Stimulated activated CD4-positive, alpha-beta T cell treated with anti-CD3 and anti-CD28 coated beads, Interleukin-2, amount 100 ng/mL, for 24 hours (primary cell): ENCODE measurements around the gene CCL4L2.
A peak's percentile ranks its signal among the peaks of the same experiment; 100 is the strongest.
"Not testable (repeated sequence)": the region's sequence is repeated elsewhere in the genome, so short reads cannot be mapped to it uniquely, and the experiment has no call there.

Source experiments
- DNase-seq, 2 donors: peaks; one replicate each; pipeline ENCODE4 v3.0.0-alpha.2; 2020

CCL4L2 gene

DNA sequence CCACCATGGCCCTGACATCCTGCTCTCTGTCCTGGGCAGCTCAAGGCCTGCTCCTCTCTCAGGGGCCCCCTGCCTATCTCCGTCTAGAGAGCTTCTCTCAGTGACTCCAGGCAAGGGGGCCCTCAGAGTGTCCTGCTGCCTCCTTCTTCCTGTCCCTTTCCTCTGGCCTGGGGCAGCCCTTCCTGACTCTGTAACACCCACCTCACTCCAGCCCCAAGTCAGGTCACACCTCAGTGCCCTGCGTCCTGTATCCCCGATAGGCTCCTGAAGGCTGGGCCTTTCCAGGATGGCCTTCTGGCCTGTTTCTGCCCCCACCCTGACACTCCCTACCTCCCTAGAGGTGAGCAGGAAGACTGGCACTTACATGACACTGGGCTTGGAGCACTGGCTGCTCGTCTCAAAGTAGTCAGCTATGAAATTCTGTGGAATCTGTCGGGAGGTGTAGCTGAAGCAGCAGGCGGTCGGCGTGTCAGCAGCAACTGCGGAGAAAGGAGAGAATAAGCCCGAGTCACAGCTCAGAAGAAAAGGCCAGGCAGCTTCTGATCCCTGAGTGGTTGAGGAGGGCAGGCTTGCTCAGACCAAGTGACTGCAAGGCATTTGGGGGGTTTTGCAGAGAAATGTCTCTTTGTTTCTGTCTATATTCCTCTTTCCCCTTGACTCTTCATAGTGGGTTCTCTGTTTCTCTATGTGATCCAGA lies 15.3 kb upstream of the CCL4L2 start:
- peak in 1 of 2 donors; percentile 21 for DNase-seq

DNA sequence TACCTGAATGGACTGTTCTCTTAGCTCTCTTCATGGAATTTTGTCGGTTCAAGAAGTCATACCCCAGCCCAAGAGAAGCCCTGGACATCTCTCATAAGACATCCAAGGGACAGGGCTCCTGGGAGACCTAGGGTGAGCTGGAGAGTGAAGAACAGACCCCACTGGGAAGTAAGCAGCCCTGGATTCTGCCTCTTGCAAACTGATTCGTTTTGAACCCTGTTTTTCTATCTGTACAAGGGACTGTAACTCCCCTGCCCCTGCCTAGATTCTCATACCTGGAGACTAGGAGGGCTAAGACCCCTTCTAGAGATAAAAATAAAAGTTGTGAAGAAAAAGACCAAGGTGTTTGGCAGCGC lies 14.8 kb upstream of the CCL4L2 start:
- no peak for DNase-seq

DNA sequence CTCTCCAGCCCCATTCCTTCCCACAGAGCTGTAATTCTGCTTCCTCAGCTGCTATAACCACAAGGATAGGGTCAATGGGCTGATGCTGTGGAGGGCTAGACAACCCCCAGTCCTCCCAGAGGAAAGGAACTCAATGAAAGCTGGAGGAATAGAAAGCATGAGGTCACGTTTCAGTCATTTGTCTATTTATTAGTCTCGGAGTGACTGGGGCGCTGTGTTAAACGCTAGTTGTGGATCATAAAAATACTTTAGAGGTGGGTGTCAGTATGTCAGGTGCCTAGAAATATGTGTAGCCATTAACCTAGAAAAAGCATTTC lies 13.5 kb upstream of the CCL4L2 start:
- DNase-seq: no peak

DNA sequence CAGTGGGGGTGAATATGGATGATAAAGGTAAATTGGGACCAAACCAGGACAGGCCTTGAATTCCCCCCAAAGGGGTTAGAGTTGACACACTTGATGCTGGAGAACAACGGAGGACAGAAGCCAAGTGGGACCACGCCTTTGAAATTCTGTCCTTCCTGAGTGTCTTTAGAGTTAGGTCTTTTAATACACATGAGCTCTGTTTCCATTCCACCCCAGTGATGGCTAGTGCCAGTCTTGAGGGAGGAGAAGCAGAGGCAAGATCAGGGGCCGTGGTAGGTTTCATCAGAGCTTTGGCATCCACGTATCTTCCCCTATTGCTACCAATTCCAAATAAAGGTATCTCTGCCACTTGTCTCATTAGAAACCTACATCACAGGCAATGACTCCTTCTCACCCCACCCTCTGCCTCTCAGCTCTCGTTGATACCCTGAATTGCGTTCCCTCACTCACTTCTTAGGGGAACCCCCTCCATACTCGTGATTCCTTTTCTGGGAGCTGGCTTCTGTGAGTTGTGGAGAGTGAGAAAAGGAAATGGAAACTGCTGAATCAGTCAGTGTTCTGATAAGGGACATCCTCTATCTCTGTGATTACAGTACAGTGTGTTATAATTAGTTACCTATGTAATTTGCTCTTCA lies 11.9 kb upstream of the CCL4L2 start:
- DNase-seq: no peak

DNA sequence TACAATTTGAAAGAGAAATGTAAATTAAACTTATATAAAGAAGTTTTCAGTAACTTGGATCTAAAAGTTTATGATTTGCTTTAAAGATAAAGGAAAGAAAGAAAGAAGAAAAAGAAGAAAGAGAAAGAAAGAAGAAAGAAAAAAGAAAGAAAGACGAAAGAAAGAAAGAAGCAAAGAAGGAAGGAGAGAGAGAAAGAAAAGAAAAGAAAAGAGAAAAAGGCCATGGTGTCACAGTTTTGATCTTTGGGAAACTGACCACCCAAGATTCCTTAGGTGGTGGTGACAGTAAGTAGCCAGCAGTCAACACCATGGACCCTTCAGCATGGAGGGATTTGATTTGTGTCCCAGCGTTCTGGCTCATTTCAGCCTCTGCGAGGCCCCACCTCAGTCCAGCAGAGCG lies 9.8 kb upstream of the CCL4L2 start:
- DNase-seq: not testable (repeated sequence)

DNA sequence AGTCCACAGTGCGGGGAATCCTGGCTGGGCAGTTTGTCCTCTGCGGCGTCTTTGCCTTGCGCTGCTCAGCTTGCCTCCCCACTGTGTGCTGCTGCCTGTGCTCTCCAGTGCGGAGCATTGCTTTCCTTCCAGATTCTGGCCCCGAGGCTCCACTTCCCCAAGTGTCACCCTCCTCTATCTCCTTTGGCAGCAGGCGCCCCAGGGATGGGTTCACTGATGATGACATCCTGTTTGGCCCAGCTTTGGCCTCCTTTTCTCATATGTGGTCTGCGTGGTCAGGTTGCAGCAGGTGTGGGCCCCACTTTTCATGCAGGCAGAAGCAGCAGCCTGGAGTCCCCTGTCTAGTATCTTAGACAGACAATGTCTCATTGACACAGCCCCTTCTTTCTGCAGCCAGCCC lies 9.4 kb upstream of the CCL4L2 start:
- not testable (repeated sequence) for DNase-seq

DNA sequence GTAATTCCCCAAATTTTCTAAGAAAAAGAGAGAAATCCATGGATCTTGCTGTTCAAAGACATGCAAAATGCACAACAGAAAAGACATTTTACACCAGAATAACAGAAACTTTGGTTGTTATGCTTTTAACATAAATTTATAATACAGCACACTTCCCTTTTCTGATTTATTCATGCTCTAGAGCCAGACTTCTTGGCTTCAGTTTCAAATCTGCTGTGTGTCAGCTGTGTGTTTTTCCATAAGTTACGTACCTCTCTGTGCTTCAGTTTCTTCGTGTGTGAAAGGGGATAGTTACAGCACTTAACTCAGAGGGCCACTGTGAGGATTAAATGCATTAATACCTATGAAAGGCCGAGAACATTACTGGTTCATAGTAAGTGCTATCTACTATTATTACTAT lies 7.5 kb upstream of the CCL4L2 start:
- no peak for DNase-seq

DNA sequence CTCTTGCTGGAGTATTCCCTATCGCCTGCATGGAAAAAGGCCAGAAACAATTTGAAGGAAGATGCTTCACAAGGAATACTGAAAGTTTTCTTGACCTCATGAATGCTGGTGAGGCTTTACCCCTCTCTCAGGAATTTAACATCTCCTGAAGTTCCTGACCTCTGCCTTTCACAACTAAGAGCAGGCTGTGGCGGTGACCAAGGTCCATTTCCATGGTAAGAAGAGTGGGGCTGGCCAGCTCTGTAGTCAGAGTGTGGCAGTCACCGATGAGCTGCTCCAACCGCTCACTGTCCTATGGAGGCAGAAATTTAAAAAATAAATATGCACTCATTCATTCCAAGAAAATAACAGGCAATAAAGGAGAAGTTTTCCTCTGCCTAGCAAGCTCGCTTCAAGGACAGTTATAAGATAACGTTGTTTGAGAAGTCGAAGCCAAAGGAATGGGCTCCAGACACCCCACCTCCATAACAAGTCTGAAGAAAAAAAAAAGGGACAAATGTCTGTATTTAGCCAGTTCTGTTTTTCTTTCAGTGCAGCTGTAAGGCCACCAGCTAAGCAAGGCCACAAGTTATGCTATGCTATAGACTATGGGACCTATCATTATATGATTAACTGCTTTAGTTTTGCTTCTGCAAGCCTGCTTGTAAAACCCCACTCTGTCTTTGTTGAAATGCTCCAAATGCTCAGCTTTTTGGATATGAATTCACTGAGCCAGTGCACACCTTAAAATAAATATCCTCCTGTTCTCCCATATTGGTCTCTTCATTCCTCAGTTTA lies 6.0 kb upstream of the CCL4L2 start:
- DNase-seq: no peak

DNA sequence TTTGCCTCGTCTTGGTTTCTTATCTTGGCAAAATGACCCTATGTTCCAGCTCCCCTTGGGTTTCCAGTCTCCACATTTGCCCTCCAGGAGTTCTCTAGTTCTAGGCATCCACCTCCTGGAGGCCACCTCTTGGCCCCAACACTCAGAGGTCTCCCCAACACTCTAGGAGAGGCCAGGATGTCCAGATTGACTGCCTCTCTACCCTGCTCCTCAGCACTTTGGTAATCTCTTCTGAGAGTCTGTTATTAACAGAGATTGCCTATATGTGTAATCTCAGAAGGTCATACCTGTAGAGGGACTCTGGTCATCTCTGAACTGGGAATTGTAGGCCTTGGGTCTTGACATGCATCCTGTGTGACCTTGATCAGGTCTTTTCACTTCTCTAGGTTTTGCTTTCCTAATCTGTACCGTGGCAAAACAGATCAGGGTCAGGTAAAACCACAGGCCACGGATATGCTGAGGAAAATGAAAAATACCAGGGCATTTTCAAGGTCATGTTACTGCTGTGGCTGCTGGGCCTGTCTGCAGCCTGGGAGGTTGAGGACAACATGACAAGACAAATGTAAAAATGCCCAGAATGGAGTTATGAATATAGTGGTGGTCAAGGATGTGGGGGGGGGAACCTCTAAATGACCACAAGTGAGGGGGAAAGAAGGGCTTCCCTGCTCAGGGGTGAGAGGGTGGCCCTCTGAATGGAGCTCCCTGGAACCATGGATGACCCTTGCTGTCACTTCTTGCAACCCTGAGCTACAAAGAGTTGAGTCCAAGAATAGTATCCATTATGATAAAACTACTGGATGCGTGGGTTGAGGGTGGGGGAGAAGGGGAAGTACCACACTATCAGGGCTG lies 5.0 kb upstream of the CCL4L2 start:
- DNase-seq: no peak

DNA sequence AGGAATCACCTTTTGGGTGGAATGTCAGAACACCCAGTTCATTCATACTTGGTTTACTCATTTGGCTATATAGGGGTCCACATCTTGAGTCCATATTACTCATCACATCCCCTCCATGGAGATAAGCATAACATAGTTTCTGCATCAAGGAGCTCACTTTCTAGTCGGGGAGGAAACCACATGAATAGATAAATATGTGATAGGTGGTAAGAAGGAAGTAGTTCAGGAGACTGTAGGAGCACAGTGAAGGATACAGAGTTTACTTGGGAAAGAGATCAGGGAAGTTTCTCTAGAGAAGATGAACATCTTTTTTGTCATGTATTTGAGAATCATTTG lies 4.4 kb upstream of the CCL4L2 start:
- not testable (repeated sequence) for DNase-seq

DNA sequence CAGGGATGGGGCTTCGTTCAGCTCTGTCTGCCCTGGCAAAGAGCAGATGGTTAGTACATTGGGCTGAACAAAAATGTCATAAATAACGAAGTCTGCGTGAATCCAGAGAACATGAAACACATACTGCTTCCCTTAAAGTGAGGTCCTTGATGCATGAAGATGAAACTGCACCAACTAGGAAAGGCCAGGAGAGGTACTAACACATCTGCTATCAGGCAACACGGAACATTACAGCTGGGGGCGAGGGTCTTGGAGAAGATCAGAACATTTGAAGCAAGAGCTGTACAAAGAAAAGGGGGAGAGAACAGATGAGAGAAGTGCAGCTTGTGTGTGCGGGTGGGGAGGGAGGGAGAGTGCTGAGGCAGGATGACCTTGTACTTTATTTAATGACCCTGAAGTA lies 3.5 kb upstream of the CCL4L2 start:
- not testable (repeated sequence) for DNase-seq

DNA sequence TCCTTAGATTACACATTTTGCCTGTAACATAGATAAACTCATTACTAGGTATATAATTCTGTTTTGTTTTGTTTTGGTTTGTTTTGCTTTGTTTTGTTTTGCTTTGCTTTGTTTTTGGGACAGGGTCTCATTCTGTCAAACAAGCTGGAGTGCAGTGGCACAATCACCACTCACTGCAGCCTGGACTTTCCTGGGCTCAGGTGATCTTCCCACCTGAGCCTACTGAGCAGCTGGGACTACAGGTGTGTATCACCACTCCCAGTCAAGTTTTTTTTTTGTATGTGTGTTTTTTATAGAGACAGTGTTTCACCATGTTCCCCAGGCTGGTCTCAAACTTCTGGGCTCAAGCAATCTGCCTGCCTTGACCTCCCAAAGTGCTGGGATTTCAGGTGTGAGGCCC lies 1.3 kb upstream of the CCL4L2 start:
- DNase-seq: no peak

DNA sequence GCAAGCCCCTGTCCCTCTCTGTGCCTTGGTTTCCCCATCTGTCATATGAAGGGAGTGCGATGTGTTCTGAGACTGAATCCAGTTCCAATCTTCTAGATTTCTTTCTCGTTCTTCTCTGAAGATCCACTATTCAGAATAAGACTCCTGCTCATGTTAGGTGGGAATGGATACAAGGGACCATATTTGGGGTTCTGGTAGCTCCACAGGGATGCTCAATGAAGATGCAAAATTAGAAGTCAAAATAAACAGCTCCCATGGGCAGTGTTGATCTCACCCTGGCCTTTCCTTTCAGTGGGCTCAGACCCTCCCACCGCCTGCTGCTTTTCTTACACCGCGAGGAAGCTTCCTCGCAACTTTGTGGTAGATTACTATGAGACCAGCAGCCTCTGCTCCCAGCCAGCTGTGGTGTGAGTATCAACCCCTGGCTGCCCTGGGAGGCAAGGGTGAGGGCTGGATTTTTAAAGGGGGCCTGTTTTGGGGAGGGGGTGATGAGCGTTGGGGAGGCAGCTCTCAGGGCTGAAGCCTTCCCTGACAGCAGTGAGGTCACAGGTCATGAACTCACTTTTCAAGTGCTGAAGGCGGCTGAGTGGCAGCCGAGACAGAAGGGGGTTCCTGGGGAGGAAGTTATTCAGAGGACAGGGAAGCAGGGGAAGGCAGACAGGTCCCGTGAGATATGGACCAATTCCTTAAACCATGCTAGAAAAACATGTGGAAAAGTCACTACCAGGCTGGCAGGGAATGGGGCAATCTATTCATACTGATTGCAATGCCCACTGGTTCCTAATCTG lies 815 bp downstream of the CCL4L2 start:
- DNase-seq: not testable (repeated sequence)

DNA sequence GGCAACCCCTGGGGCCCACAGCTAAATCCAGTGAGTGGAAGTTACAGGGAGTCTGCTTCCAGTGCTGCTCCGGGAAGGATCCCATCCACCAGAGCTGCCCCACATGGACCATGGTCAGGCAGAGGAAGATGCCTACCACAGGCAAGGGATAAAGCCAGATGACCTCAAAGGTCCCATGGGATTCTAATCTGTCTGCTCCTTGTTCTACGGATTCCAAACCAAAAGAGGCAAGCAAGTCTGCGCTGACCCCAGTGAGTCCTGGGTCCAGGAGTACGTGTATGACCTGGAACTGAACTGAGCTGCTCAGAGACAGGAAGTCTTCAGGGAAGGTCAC lies 1.4 kb downstream of the CCL4L2 start:
- DNase-seq: no peak

DNA sequence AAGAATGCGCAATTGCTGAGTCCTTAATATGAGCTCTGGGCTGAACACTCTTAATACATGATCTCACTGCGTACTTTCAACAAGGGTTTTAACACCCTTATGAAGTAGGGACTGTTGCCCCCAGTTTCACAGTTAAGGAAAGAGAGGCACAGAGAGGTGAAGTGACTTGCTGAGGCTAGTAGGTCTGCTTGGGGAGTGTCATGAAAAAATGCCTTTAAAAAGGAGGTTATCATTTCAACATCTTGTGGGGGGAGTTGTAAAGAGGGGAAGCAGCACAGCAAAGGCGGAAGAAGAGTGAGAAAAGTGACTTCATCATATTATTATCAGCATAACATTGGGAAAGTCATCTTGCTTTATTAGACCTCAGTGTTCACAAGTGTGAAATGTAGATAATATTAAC lies 2.1 kb downstream of the CCL4L2 start:
- DNase-seq: no peak

DNA sequence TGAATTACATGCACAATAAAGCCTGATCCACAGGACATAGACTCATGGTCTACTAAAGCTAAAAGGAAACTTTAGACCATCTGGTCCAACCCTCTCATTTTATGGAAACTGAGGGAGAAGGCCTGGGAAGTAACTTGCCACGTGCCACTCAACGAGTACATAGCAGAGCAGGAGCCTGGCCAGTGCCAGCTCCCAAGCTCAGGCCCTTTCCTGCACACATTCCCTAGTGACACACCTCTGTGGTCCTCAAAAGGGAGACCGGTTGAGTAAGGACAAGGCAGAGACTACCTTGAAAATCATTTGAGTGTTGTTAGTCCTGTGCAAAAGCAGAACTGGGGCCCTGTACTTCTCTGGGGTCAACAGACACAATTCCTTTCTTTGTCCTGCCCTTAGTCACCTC lies 2.8 kb downstream of the CCL4L2 start:
- no peak for DNase-seq

DNA sequence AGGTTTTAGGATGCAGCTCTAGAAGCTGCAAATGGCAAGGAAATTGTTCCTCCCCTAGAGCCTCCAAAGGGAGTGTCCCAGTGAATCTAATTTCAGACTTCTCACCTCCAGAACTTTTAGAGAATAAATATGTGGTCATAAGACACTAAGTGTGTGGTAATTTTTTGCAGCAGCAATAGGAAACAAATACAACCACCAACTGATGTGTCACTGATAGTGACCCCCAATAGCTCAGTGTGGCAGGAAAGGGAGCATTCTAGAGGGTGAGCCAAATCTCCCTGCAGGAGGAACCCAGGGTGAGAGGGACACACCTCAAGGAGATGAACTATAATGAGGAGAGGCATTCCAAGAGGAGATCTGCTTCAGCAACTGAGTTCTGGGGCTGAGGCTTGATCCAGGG lies 4.1 kb downstream of the CCL4L2 start:
- no peak for DNase-seq

DNA sequence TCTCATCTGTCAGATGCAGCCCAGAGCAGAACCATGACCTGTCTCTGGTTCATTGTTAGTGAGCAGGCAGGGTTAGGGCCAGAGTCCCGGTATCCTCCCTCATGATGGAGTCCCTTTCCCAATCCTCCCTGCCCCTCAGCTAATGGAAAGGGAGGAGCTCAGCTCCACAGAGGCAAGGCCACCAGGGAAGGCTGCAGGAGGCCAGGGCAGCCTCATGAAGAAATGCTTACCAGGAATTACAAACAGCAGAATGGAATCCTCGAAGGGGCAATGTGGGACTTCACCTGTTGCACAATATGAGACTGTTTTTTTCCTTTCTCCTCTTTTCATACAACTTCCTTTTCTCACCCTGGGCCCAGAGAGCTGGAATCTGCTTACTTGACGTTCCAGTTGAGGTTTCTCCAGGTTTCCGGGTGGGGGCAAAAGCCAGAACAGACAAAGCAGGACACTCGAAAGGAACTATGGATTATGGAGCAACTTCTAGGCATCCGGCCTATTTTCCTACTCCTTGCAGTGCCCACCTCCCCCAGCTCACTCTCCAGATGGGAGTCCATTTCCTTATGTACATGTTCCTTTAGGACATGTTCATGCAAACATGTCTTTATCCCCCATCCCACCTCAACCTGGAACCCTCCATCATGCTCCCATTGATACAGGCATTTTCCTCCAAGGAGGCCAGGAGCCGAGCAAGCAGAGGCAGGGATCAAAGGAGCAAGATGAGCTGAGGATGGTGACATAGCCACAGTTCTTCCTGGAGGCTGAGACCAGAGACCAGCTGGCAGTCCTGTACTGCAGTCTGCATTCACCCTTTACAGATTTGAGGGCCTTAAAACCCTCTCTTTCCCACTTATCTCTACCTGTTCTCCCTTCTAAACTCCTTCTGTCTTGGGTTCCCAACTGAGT lies 4.8 kb downstream of the CCL4L2 start:
- not testable (repeated sequence) for DNase-seq

DNA sequence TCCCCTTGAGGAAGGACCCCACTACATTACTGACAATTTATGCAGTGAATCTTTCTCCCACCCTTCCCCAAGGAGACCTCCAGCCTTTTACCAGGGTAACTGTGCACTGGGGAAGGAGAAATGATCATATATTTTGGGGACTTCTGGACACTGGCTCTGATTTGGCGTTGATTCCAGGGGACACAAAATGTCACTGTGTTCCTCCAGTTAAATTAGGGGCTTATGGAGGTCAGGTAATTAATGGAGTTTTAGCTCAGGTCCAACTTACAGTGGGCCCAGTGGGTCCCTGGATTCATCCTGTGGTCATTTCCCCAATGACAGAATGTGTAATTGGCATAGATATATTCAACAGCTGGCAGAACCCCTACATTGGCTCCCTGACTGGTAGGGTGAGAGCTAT lies 8.7 kb downstream of the CCL4L2 start:
- DNase-seq: not testable (repeated sequence)

DNA sequence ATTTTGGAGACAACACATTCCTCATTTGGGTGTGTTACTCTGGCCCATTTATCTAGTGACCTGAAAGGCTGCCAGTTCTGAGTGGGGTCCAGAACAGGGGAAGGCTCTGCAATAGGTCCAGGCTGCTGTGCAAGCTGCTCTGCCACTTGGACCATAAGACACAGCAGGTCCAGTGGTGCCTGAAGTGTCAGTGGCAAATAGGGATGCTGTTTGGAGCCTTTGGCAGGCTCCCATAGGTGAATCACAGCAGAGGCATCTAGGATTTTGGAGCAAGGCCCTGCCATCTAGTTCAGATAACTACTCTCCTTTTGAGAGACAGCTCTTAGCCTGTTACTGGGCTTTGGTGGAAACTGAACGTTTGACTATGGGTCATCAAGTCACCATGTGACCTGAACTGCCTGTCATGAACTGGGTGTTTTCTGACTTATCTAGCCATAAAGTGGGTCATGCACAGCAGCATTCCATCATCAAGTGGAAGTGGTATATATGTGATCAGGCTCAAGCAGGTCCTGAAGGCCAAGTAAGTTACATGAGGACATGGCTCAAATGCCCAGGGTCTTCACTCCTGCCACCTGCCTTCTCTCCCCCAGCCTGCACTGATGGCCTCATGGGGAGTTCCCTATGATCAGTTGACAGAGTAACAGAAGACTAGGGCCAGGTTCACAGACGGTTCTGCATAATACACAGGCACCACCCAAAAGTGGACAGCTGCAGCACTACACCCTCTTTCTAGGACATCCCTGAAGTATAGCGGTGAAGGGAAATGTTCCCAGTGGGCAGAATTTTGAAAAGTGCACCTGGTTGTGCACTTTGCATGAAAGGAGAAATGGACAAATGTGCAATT lies 10.1 kb downstream of the CCL4L2 start:
- DNase-seq: not testable (repeated sequence)
